ENCODE data around the gene SNRPB. TPM values are rescaled to one million over a fixed set of nuclear protein-coding genes. Genes with fewer than 3 reads are reported as not detected.

Gene SNRPB
- polyA plus RNA-seq, 1 donor from 2014 or later = 334 TPM

GRCh38 chr20:2418388-2418787 lies 52.2 kb downstream of the SNRPB start:
- H3K27ac Mint-ChIP-seq = no peak overlapping the region

GRCh38 chr20:2417213-2417541 lies 53.4 kb downstream of the SNRPB start:
- peaks cover 0 to 2% (median 0%) of the 10 kb centered on the region in 3 donors for H3K4me1 Mint-ChIP-seq
- peaks cover 2% of the 10 kb centered on the region for H3K36me3 Mint-ChIP-seq
- peaks cover 9% of the 10 kb centered on the region for H3K27me3 Mint-ChIP-seq
- no peak overlapping the region for H3K4me3 Mint-ChIP-seq
- no peaks in the 10 kb centered on the region for H3K9me3 Mint-ChIP-seq
- H3K27ac Mint-ChIP-seq = no peak overlapping the region

More at GRCh38 chr20:2418388-2418787, 52.2 kb downstream of the SNRPB start:
- no peak overlapping the region for H3K4me3 Mint-ChIP-seq
- H3K4me1 Mint-ChIP-seq = peaks cover 0 to 2% (median 0%) of the 10 kb centered on the region in 3 donors
- peaks cover 6% of the 10 kb centered on the region for H3K36me3 Mint-ChIP-seq
- H3K9me3 Mint-ChIP-seq = peaks cover 0 to 2% (median under 1%) of the 10 kb centered on the region in 3 donors
- H3K27me3 Mint-ChIP-seq = peaks cover 9% of the 10 kb centered on the region

DNA sequence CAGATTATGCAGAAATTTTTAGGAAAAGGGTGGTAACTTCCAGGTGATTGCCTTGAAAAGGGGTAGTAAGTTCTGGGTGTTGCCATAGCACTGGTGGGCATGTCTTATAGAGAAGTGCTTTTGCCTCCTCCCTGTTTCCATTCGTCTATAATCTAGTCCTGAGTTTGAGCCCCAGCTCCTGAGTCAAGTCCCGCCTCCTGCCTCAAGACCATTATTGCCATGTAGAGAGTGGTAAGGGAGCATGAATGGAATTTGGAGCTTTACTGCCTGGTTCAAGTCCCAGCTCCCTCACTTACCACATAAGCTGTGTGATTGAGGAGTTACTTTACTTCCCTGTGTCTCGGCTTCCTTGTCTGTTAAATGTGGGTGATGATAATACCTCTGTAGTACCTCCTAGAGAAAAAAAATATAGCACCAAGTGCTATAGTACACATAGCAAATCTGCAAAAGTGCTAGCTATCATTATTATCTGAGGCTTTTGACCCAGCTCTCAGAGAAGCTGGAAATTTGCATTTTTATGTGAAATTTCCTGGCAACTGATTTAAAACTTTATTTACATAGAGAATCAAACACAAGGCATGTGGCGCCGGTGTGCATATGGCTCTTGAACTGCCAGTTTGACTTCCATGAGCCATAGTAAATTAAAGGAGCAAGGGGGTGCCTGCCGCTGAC lies 53.9 kb downstream of the SNRPB start:
- no peaks in the 10 kb centered on the region for H3K36me3 Mint-ChIP-seq
- H3K27me3 Mint-ChIP-seq = peaks cover 9% of the 10 kb centered on the region
- H3K4me1 Mint-ChIP-seq = peaks cover 0 to 2% (median 0%) of the 10 kb centered on the region in 3 donors
- H3K4me3 Mint-ChIP-seq = no peak overlapping the region
- no peak overlapping the region for H3K27ac Mint-ChIP-seq
- no peaks in the 10 kb centered on the region for H3K9me3 Mint-ChIP-seq

Other genes with a start within 250 kb of the SNRPB start
- not detected for gene TGM3, start 174.8 kb downstream of the SNRPB start, polyA plus RNA-seq
- not detected for gene TGM6, start 89.9 kb downstream of the SNRPB start, polyA plus RNA-seq
- 8.5 TPM for gene ZNF343, start 38.1 kb upstream of the SNRPB start, polyA plus RNA-seq
- gene TMC2, start 65.8 kb upstream of the SNRPB start, polyA plus RNA-seq = not detected
- gene NOP56, start 181.8 kb upstream of the SNRPB start, polyA plus RNA-seq = 123 TPM
- gene IDH3B, start 193.4 kb upstream of the SNRPB start, polyA plus RNA-seq = 108 TPM
- gene EBF4, start 222.0 kb upstream of the SNRPB start, polyA plus RNA-seq = 1.1 TPM